ENCODE results near the gene RAPGEF2.
"Not testable (repeated sequence)": the region's sequence is repeated elsewhere in the genome, so short reads cannot be mapped to it uniquely, and the experiment has no call there.

DNA sequence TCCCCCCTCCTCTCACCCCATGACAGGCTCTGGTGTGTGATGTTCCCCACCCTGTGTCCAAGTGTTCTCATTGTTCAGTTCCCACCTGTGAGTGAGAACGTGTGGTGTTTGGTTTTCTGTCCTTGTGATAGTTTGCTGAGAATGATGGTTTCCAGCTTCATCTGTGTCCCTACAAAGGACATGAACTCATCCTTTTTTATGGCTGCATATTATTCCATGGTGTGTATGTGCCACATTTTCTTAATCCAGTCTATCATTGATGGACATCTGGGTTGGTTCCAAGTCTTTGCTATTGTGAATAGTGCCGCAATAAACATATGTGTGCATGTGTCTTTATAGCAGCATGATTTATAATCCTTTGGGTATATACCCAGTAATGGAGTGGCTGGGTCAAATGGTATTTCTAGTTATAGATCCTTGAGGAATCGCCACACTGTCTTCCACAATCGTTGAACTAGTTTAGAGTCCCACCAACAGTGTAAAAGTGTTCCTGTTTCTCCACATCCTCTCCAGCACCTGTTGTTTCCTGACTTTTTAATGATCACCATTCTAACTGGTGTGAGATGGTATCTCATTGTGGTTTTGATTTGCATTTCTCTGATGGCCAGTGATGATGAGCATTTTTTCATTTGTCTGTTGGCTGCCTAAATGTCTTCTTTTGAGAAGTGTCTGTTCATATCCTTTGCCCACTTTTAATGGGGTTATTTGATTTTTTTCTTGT lies 81.2 kb downstream of the RAPGEF2 start:
- TF ChIP-seq, protein P1, sequence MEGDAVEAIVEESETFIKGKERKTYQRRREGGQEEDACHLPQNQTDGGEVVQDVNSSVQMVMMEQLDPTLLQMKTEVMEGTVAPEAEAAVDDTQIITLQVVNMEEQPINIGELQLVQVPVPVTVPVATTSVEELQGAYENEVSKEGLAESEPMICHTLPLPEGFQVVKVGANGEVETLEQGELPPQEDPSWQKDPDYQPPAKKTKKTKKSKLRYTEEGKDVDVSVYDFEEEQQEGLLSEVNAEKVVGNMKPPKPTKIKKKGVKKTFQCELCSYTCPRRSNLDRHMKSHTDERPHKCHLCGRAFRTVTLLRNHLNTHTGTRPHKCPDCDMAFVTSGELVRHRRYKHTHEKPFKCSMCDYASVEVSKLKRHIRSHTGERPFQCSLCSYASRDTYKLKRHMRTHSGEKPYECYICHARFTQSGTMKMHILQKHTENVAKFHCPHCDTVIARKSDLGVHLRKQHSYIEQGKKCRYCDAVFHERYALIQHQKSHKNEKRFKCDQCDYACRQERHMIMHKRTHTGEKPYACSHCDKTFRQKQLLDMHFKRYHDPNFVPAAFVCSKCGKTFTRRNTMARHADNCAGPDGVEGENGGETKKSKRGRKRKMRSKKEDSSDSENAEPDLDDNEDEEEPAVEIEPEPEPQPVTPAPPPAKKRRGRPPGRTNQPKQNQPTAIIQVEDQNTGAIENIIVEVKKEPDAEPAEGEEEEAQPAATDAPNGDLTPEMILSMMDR (IDR thresholded peaks at IDR 0.05) = not testable (repeated sequence)
- not testable (repeated sequence) for TF ChIP-seq POLR2A (IDR thresholded peaks at IDR 0.05)
